HCT116 (cell line): ENCODE data around the gene ADAMTS19. TPM values are rescaled to one million over a fixed set of nuclear protein-coding genes. Genes with fewer than 3 reads are reported as not detected.

Experiments used
- ATAC-seq: fragments of 200-7000 bp; cut with Tn5 transposase; 2 replicates; pipeline ENCODE4 v1.9.1; 2020; ENCODE audit warnings: mild to moderate bottlenecking, moderate library complexity
- BruUV-seq: library from RNA; stranded (reverse); fragments of 400-500 nt; replicated peaks from 2 replicates; lab custom pipeline; 2021; lab: Mats Ljungman, UMichigan
- CTCF ChIA-PET: fragments of 300-600 bp; sonication (Branson Sonifier 250); formaldehyde crosslinking; loops from one replicate; lab custom pipeline; 2021; ENCODE audit warnings: antibody characterized with exemption; lab: Charles Lee
- POLR2A ChIA-PET: fragments of 300-600, 350-600 bp; sonication (Branson Sonifier 250); formaldehyde crosslinking; loops from one replicate; lab custom pipeline; 2021; ENCODE audit warnings: antibody characterized with exemption; lab: Charles Lee
- RAD21 ChIA-PET, 2 experiments: fragments of 300-600 bp; sonication (Branson Sonifier 250); formaldehyde crosslinking; loops; one replicate each; lab custom pipeline; 2023; ENCODE audit warnings: low total read pairs in 2 of 2; ENCODE audit not compliant: uncharacterized antibody in 2 of 2, unreplicated experiment in 2 of 2, low non-redundant PET in 1 of 2; lab: Charles Lee
- DNase-seq: peaks from one replicate; pipeline ENCODE4 v3.0.0-alpha.2; 2010; ENCODE audit warnings: low read depth, low spot score
- H2AFZ ChIP-seq: fragments of 200-600 bp; shearing (Covaris generic), sonication (generic); 2 replicates; pipeline ENCODE4 v1.6.1; 2017; ENCODE audit warnings: low read depth, mixed run types, mixed read lengths, antibody characterized with exemption, low read length; ENCODE audit not compliant: poor library complexity, severe bottlenecking
- H3K27ac ChIP-seq: 2 replicates; pipeline ENCODE4 v1.5.1; 2012; ENCODE audit warnings: low read depth, low read length
- H3K27me3 ChIP-seq: fragments of 200-600 bp; sonication (generic); 2 replicates; pipeline ENCODE4 v1.6.1; 2016; ENCODE audit warnings: mixed run types, low read length, mixed read lengths; ENCODE audit not compliant: insufficient read depth
- H3K36me3 ChIP-seq, 2 experiments: fragments of 200-500 bp in 1 of 2; fragments of 200-600 bp in 1 of 2; sonication (Bioruptor generic) in 1 of 2; sonication (generic) in 1 of 2; 2 replicates each; pipeline versions ENCODE4 v1.5.1 to v1.6.1; 2014 to 2016; ENCODE audit warnings: low read length in 2 of 2, inconsistent platforms in 1 of 2, mixed read lengths in 1 of 2, mixed run types in 1 of 2; ENCODE audit not compliant: insufficient read depth in 2 of 2, control insufficient read depth in 1 of 2
- H3K4me1 ChIP-seq, 2 experiments: fragments of 200-600 bp in 1 of 2; sonication (generic) in 1 of 2; 2 replicates each; pipeline versions ENCODE4 v1.5.1 to v1.6.1; 2012 to 2017; ENCODE audit warnings: low read length in 2 of 2, inconsistent platforms in 1 of 2, mild to moderate bottlenecking in 1 of 2, mixed read lengths in 1 of 2, mixed run types in 1 of 2, moderate library complexity in 1 of 2; ENCODE audit not compliant: insufficient read depth in 2 of 2, control insufficient read depth in 1 of 2
- H3K4me2 ChIP-seq: fragments of 200-600 bp; sonication (generic); 2 replicates; pipeline ENCODE4 v1.6.1; 2017; ENCODE audit warnings: mixed run types, low read length, mixed read lengths
- H3K4me3 ChIP-seq, 2 experiments: fragments of 200-600 bp in 1 of 2; sonication (generic) in 1 of 2; replicated peaks in 1 of 2; 2 replicates each; pipeline ENCODE4 v1.5.1; 2011 to 2016; ENCODE audit warnings: low read length in 2 of 2, control low read depth in 1 of 2, low read depth in 1 of 2, mild to moderate bottlenecking in 1 of 2, mixed read lengths in 1 of 2, mixed run types in 1 of 2
- H3K79me2 ChIP-seq: fragments of 200-600 bp; sonication (generic); 2 replicates; pipeline ENCODE4 v1.6.1; 2017; ENCODE audit warnings: mild to moderate bottlenecking, mixed run types, low read length, moderate library complexity, mixed read lengths; ENCODE audit not compliant: insufficient read depth
- H3K9ac ChIP-seq: fragments of 200-600 bp; sonication (generic); 2 replicates; pipeline ENCODE4 v1.6.1; 2016; ENCODE audit warnings: low read length, mixed read lengths
- H3K9me2 ChIP-seq: fragments of 200-600 bp; sonication (generic), shearing (Covaris generic); 2 replicates; pipeline ENCODE4 v1.6.1; 2017; ENCODE audit warnings: mixed run types, mild to moderate bottlenecking, moderate library complexity; ENCODE audit not compliant: insufficient read depth
- H3K9me3 ChIP-seq, 2 experiments: fragments of 200-500 bp in 1 of 2; fragments of 200-600 bp in 1 of 2; sonication (Bioruptor generic) in 1 of 2; sonication (generic) in 1 of 2; 2 replicates each; pipeline ENCODE4 v1.6.1; 2014 to 2017; ENCODE audit warnings: low read length in 2 of 2, mixed read lengths in 2 of 2, inconsistent platforms in 1 of 2, low read depth in 1 of 2, mild to moderate bottlenecking in 1 of 2, mixed run types in 1 of 2, moderate library complexity in 1 of 2; ENCODE audit not compliant: control insufficient read depth in 1 of 2, insufficient read depth in 1 of 2
- H4K20me1 ChIP-seq: fragments of 200-600 bp; sonication (generic), shearing (Covaris generic); 2 replicates; pipeline ENCODE4 v1.6.1; 2017; ENCODE audit warnings: mixed run types, mild to moderate bottlenecking, moderate library complexity; ENCODE audit not compliant: insufficient read depth
- CBX3 ChIP-seq: IDR thresholded peaks from 2 replicates; pipeline ENCODE4 v1.6.1; 2012; ENCODE audit warnings: low read depth
- CEBPB ChIP-seq: IDR thresholded peaks from 2 replicates; pipeline ENCODE4 v1.6.1; 2012; ENCODE audit warnings: low read depth
- EGR1 ChIP-seq: IDR thresholded peaks from 2 replicates; pipeline ENCODE4 v1.6.1; 2012; ENCODE audit warnings: low read depth
- EZH2phosphoT487 ChIP-seq: fragments of 200-600 bp; IDR thresholded peaks from 2 replicates; pipeline ENCODE4 v1.6.1; 2018; ENCODE audit warnings: antibody characterized with exemption, borderline replicate concordance
- JUND ChIP-seq: IDR thresholded peaks from 2 replicates; pipeline ENCODE4 v1.6.1; 2012
- POLR2A ChIP-seq: IDR thresholded peaks from 2 replicates; pipeline ENCODE4 v1.7.0; 2011; ENCODE audit warnings: borderline replicate concordance; ENCODE audit not compliant: insufficient read depth, insufficient read length; ENCODE audit errors: extremely low read depth
- RAD21 ChIP-seq: IDR thresholded peaks from 2 replicates; pipeline ENCODE4 v1.6.1; 2012; ENCODE audit warnings: low read depth, mild to moderate bottlenecking
- SIN3A ChIP-seq: IDR thresholded peaks from 2 replicates; pipeline ENCODE4 v1.6.1; 2012; ENCODE audit warnings: low read depth
- SRF ChIP-seq: IDR thresholded peaks from 2 replicates; pipeline ENCODE4 v1.6.1; 2012; ENCODE audit warnings: low read depth
- TCF7L2 ChIP-seq: IDR thresholded peaks from 2 replicates; pipeline ENCODE4 v1.7.0; 2011; ENCODE audit warnings: borderline replicate concordance, inconsistent platforms; ENCODE audit not compliant: insufficient read depth, insufficient read length; ENCODE audit errors: extremely low read depth
- YY1 ChIP-seq: IDR thresholded peaks from 2 replicates; pipeline ENCODE4 v1.6.1; 2011; ENCODE audit warnings: low read length, low read depth, moderate library complexity, mild to moderate bottlenecking; ENCODE audit not compliant: insufficient replicate concordance; ENCODE audit errors: extremely low read depth
- ZFX ChIP-seq: fragments of 450-650 bp; IDR thresholded peaks from 2 replicates; pipeline ENCODE4 v1.6.1; 2017
- ZNF274 ChIP-seq: fragments of 200-500 bp; sonication (Bioruptor generic); IDR thresholded peaks from 2 replicates; pipeline ENCODE4 v1.6.1; 2014; ENCODE audit warnings: mild to moderate bottlenecking, low read depth, low read length, inconsistent platforms
- intact Hi-C: fragments of 100-400 bp; cut with micrococcal nuclease; formaldehyde crosslinking; loops from 2 replicates; pipeline ENCODE4 v1.10.0; 2022
- total RNA-seq: library from RNA; stranded (reverse); gene quantifications from one replicate; pipeline ENCODE4 v1.2.1, GENCODE V29; 2021; ENCODE audit not compliant: unreplicated experiment
- TF ChIP-seq, protein P1 (sequence below), 3 experiments: fragments of 200-600 bp in 1 of 3; sonication (generic) in 1 of 3; IDR thresholded peaks in 2 of 3; conservative IDR thresholded peaks in 1 of 3; 2 replicates each; pipeline ENCODE4 v1.5.1; 2012 to 2017; ENCODE audit warnings: low read depth in 2 of 3, low read length in 2 of 3, antibody characterized with exemption in 1 of 3, borderline replicate concordance in 1 of 3, control low read depth in 1 of 3, mild to moderate bottlenecking in 1 of 3, mixed read lengths in 1 of 3, mixed run types in 1 of 3, moderate library complexity in 1 of 3; ENCODE audit not compliant: insufficient read depth in 1 of 3

The ADAMTS19 gene
- total RNA-seq, 1 experiment from 2014 or later: not detected

DNA sequence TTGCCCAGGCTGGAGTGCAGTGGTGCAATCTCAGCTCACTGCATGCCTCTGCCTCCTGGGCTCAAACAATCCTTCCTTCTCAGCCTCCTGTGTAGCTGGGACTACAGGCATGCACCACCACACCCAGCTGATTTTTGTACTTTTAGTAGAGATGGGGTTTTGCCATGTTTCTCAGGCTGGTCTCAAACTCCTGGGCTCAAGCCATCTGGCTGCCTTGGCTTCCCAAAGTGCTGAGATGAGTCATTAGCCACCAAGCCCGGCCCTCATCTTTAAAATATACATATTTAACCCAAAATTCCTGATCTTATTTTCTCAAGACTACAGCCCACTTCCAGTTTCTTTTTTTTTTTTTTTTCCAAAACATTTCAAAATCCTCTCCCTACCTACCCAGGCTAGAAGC lies 256.1 kb downstream of the ADAMTS19 start:
- Histone ChIP-seq H3K9ac (no peak overlapping the region), H2AFZ (no peak overlapping the region), H3K4me2 (no peak overlapping the region), H3K27me3 (no peaks in the 10 kb centered on the region), H3K27ac (no peak overlapping the region), H3K4me3 (no peak overlapping the region), H4K20me1 (no peaks in the 10 kb centered on the region), H3K4me1 (no peaks in the 10 kb centered on the region), H3K79me2 (no peaks in the 10 kb centered on the region), H3K9me2 (no peaks in the 10 kb centered on the region), H3K9me3 (no peaks in the 10 kb centered on the region), H3K36me3 (no peaks in the 10 kb centered on the region)
- ATAC-seq (no peak), DNase-seq (no peak)
- intact Hi-C loops: no loop called here
- ChIA-PET CTCF (no interaction called here), RAD21 (no interaction called here), POLR2A (no interaction called here)
- TF ChIP-seq POLR2A (no peak), CEBPB (no peak), TCF7L2 (no peak), SRF (no peak), EGR1 (no peak), SIN3A (no peak), ZNF274 (no peak), ZFX (no peak), JUND (no peak), YY1 (no peak)
- BruUV-seq: no TSS peak

DNA sequence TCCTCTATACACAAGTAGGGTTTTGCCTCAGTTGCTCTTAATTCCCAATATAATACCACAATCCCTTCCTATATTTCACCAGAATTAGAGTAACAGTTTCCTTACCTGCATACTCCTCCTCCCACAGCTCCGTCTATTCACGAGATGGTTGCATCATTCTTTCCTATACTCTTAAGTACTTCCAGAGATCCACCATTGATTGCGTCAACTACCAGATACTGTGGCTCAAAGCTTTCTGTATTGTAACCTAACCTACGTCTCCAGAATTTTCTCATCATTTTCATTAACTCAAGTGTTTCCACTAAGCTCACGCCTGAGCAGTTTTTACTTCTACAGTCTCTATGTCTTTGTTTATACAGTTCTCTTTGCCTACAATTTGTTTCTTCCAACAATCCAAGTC lies 256.6 kb downstream of the ADAMTS19 start:
- Histone ChIP-seq H2AFZ (no peak overlapping the region), H3K27ac (no peak overlapping the region), H3K36me3 (no peaks in the 10 kb centered on the region), H4K20me1 (no peaks in the 10 kb centered on the region), H3K79me2 (no peaks in the 10 kb centered on the region), H3K4me3 (no peak overlapping the region), H3K9me3 (no peaks in the 10 kb centered on the region), H3K4me1 (no peaks in the 10 kb centered on the region), H3K4me2 (no peak overlapping the region), H3K27me3 (no peaks in the 10 kb centered on the region), H3K9ac (no peak overlapping the region), H3K9me2 (no peaks in the 10 kb centered on the region)
- no peak for TF ChIP-seq YY1
- TF ChIP-seq EZH2phosphoT487: no peak
- no peak for TF ChIP-seq CEBPB
- TF ChIP-seq RAD21: no peak
- TF ChIP-seq, protein P1, sequence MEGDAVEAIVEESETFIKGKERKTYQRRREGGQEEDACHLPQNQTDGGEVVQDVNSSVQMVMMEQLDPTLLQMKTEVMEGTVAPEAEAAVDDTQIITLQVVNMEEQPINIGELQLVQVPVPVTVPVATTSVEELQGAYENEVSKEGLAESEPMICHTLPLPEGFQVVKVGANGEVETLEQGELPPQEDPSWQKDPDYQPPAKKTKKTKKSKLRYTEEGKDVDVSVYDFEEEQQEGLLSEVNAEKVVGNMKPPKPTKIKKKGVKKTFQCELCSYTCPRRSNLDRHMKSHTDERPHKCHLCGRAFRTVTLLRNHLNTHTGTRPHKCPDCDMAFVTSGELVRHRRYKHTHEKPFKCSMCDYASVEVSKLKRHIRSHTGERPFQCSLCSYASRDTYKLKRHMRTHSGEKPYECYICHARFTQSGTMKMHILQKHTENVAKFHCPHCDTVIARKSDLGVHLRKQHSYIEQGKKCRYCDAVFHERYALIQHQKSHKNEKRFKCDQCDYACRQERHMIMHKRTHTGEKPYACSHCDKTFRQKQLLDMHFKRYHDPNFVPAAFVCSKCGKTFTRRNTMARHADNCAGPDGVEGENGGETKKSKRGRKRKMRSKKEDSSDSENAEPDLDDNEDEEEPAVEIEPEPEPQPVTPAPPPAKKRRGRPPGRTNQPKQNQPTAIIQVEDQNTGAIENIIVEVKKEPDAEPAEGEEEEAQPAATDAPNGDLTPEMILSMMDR (IDR thresholded peaks at IDR 0.05 in 2 of 3, conservative IDR thresholded peaks at IDR 0.05 in 1 of 3; ENCODE audit: borderline replicate concordance in 1 of 3, insufficient read depth in 1 of 3, low read depth in 2 of 3, low read length in 2 of 3): no peak
- no peak for TF ChIP-seq CBX3
- BruUV-seq: no TSS peak
- CTCF ChIA-PET: no interaction called here
- DNase-seq (no peak), ATAC-seq (no peak)
- intact Hi-C loops: no loop called here
- POLR2A ChIA-PET: no interaction called here
- RAD21 ChIA-PET: no interaction called here
